ENCODE data around the gene ILKAP. TPM values are rescaled to one million over a fixed set of nuclear protein-coding genes. Genes with fewer than 3 reads are reported as not detected.

Gene ILKAP
- total RNA-seq, 1 experiment from 2014 or later: 49.9 TPM

DNA sequence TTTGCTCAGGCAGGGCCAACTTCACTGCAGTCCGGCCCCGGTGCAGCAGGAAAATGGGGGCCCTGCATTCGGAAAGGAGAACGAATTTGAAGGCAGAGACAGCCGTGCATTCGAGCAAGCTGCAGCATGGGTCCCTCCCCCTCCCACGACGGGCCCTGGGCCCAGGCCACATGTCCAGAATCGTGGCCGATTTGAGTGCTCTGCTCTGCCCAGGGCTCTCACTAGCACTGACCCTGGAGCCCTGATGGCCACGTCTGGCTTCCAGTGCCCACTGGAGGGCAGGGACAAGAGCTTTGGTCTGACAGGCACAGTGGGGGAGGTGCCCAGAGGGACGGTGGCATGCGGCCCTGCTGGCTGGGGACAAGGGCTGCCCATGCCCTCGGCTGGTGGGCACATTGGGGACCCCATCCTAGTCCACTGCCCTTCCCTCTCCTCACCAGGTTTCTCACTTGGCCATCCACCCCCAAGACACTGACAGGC, 79.5 kb downstream of the ILKAP start:
- H3K36me3 ChIP-seq (ENCODE audit: control insufficient read depth, insufficient read depth, low read length): no peaks in the 10 kb centered on the region
- H3K27me3 ChIP-seq (ENCODE audit: control insufficient read depth, insufficient read depth, low read length): no peaks in the 10 kb centered on the region
- CTCF ChIA-PET: no interaction called here
- H3K9me3 ChIP-seq (ENCODE audit: control insufficient read depth, insufficient read depth, low read depth, low read length): no peaks in the 10 kb centered on the region
- no peaks in the 10 kb centered on the region for H3K4me1 ChIP-seq (ENCODE audit: control insufficient read depth, insufficient read depth, low read length)
- DNase-seq (ENCODE audit: low read depth, low spot score) (no peak), ATAC-seq (no peak)
- BruUV-seq (replicated peaks): no TSS peak
- in situ Hi-C loops (cut with HindIII; ENCODE audit: low pct_unique_long_range_greater_than_20kb, low sequenced_read_pairs) (no loop called here), intact Hi-C loops (cut with micrococcal nuclease; ENCODE audit: unreplicated experiment) (no loop called here)
- TF ChIP-seq SIN3A (IDR thresholded peaks at IDR 0.05; ENCODE audit: borderline replicate concordance, insufficient read depth, low read depth, low read length) (no peak), REST (IDR thresholded peaks at IDR 0.05; ENCODE audit: insufficient read depth in 1 of 2, low read depth in 2 of 2, low read length in 1 of 2) (no peak), TCF7L2 (IDR thresholded peaks at IDR 0.05; ENCODE audit: low read depth, low read length) (no peak), CTCF (IDR thresholded peaks at IDR 0.05) (no peak), POLR2AphosphoS5 (IDR thresholded peaks at IDR 0.05; ENCODE audit: low read depth, low read length) (no peak)
- POLR2A ChIA-PET: no interaction called here
- no peak overlapping the region for H3K4me3 ChIP-seq (ENCODE audit: low read depth in 2 of 2, low read length in 2 of 2)
- H3K27ac ChIP-seq (ENCODE audit: low read length): no peak overlapping the region

DNA sequence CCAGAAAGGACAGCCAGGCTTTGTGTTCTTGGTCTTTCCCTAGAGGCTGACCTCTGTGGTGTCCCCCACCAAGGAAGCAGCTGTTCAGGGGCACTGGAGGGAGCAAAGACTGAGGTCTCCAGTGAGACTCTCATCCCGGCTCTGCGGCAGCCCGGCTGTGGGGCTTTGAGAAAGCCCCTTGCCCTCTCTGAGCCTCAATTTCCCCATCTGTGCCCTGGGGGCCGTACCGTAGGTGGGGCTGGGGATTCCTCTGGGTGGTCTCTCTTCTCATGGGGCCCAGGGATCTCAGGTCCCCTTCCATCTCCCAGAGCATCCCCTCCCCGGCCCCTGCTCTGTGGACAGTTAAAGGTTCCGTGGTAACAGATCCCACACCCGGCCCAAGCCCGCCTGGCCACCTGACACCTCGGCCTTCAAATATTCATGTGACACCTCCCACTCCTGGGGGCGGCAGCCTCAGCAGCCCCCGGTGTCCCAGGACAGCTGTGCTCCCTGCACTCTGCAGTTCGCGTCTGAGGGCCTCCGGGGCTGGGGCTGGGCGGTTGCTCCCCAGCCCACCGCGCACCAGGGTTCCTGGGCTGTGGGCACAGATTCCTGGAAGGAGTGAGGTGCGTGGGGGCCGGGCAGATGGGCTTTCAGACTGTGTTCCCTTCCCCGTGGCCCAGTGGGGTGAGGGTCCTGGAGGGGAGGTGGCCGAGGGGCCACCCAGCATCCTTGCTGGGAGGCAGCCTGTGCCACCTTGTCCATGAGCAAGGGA, 80.1 kb downstream of the ILKAP start:
- in situ Hi-C loops (cut with HindIII; ENCODE audit: low pct_unique_long_range_greater_than_20kb, low sequenced_read_pairs): no loop called here
- DNase-seq (ENCODE audit: low read depth, low spot score): no peak
- intact Hi-C loops (cut with micrococcal nuclease; ENCODE audit: unreplicated experiment): no loop called here
- ATAC-seq: no peak
- no peaks in the 10 kb centered on the region for H3K36me3 ChIP-seq (ENCODE audit: control insufficient read depth, insufficient read depth, low read length)
- BruUV-seq (replicated peaks): no TSS peak
- no peak overlapping the region for H3K27ac ChIP-seq (ENCODE audit: low read length)
- no peaks in the 10 kb centered on the region for H3K27me3 ChIP-seq (ENCODE audit: control insufficient read depth, insufficient read depth, low read length)
- POLR2A ChIA-PET: interaction anchor here (0.6 kb wide), 1 partner anchor 34 kb away, joined by 5 read pairs; no protein-coding TSS in a partner anchor
- no peak overlapping the region for H3K4me3 ChIP-seq (ENCODE audit: low read depth in 2 of 2, low read length in 2 of 2)
- TF ChIP-seq POLR2AphosphoS5 (IDR thresholded peaks at IDR 0.05; ENCODE audit: low read depth, low read length): no peak
- TF ChIP-seq TCF7L2 (IDR thresholded peaks at IDR 0.05; ENCODE audit: low read depth, low read length): no peak
- no peak for TF ChIP-seq REST (IDR thresholded peaks at IDR 0.05; ENCODE audit: insufficient read depth in 1 of 2, low read depth in 2 of 2, low read length in 1 of 2)
- no peak for TF ChIP-seq SIN3A (IDR thresholded peaks at IDR 0.05; ENCODE audit: borderline replicate concordance, insufficient read depth, low read depth, low read length)
- no peak for TF ChIP-seq CTCF (IDR thresholded peaks at IDR 0.05)
- no peaks in the 10 kb centered on the region for H3K9me3 ChIP-seq (ENCODE audit: control insufficient read depth, insufficient read depth, low read depth, low read length)
- CTCF ChIA-PET: no interaction called here
- no peaks in the 10 kb centered on the region for H3K4me1 ChIP-seq (ENCODE audit: control insufficient read depth, insufficient read depth, low read length)

All from Panc1 (cell line).